HG02981 (cell line): ENCODE results near the gene SCAND1.

Source experiments
- ATAC-seq: cut with Tn5 transposase; IDR thresholded peaks from one replicate; pipeline ENCODE4 v1.9.1; 2021; ENCODE audit warnings: mild to moderate bottlenecking, moderate library complexity; ENCODE audit not compliant: unreplicated experiment

The SCAND1 gene

GRCh38 chr20:35908007-35908406 lies 46.3 kb downstream of the SCAND1 start:
- ATAC-seq, result no peak

GRCh38 chr20:35907017-35907701 lies 47.1 kb downstream of the SCAND1 start:
- no peak for ATAC-seq

GRCh38 chr20:35904982-35905663 lies 49.2 kb downstream of the SCAND1 start:
- ATAC-seq, result no peak

GRCh38 chr20:35903843-35904242 lies 50.5 kb downstream of the SCAND1 start:
- ATAC-seq, result no peak
